Epithelial cell of proximal tubule (primary cell): ENCODE data around the gene NFRKB. TPM values are rescaled to one million over a fixed set of nuclear protein-coding genes. Genes with fewer than 3 reads are reported as not detected.

Experiments
- DNase-seq: peaks from one replicate; pipeline ENCODE4 v3.0.0-alpha.2; 2011; ENCODE audit warnings: low read depth
- H3K4me3 ChIP-seq: 2 replicates; pipeline ENCODE4 v1.5.1; 2011; ENCODE audit warnings: low read depth, mild to moderate bottlenecking, low read length
- total RNA-seq: library from RNA; depleted of rRNA; stranded (reverse); fragments of >200 nt; gene quantifications from 2 replicates; pipeline ENCODE4 v1.2.3, GENCODE V29; 2015
- TF ChIP-seq, protein P1 (sequence below): conservative IDR thresholded peaks from 2 replicates; pipeline ENCODE4 v1.5.1; 2012; ENCODE audit warnings: low read depth, mild to moderate bottlenecking, low read length

The NFRKB gene
- total RNA-seq, 1 donor from 2014 or later: 13.5 TPM

DNA sequence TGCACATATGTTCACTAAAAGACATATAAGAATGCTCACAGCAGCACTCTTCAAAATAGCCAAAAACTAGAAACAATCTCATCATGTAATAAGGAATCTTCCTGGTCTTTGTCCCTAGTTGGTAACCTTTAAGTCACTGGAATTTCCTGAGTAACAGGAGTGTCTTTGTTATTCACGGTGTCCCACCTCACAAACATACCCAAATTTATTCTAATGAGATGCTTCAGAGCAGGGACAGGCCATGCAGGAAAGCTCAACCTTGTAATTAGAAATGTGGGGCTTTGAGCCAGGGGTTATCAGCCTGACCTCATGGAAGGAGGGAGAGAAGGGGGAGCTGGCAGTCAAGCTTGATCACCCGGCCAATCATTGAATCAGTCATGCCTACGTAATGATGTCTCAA, 40.3 kb upstream of the NFRKB start:
- no peak for DNase-seq
- TF ChIP-seq, protein P1, sequence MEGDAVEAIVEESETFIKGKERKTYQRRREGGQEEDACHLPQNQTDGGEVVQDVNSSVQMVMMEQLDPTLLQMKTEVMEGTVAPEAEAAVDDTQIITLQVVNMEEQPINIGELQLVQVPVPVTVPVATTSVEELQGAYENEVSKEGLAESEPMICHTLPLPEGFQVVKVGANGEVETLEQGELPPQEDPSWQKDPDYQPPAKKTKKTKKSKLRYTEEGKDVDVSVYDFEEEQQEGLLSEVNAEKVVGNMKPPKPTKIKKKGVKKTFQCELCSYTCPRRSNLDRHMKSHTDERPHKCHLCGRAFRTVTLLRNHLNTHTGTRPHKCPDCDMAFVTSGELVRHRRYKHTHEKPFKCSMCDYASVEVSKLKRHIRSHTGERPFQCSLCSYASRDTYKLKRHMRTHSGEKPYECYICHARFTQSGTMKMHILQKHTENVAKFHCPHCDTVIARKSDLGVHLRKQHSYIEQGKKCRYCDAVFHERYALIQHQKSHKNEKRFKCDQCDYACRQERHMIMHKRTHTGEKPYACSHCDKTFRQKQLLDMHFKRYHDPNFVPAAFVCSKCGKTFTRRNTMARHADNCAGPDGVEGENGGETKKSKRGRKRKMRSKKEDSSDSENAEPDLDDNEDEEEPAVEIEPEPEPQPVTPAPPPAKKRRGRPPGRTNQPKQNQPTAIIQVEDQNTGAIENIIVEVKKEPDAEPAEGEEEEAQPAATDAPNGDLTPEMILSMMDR: no peak
- no peak overlapping the region for H3K4me3 ChIP-seq

DNA sequence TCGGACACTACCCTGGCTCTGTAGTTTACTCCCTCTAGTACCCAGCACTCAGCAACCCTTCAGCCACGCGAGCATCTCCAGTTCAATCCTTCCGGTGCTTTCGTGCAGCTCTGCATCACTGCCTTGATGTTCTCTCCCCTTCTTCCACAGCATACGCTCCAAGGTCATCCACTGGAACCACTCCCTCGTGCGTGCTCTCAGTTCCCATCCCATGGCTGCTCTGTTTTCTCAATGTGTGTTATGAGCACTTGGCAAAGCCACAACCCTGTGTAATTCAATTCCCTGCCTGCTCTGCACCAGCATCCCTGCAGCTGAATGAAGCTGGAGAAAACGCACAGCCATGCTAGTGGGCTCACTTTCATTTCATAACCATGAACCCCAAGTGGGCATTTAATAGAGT, 38.5 kb upstream of the NFRKB start:
- TF ChIP-seq, protein P1: no peak
- DNase-seq: no peak
- H3K4me3 ChIP-seq: no peak overlapping the region

DNA sequence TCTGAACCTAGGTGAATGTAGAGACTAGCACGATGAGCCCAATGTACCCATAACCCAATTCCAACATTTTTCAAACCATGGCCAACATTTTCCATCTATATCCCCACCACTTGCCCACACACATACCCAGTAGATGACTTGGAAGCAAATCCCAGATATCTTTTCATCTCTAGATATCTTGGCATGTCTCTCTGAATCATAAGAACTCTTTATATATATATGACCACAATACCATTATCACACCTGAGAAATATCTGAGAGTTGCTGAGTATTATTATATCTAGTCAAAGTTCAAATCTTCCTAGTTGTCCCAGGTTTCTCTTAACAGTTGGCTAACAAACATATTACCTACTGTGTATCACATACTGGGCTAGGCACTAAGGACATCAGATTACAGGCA, 37.9 kb upstream of the NFRKB start:
- no peak for DNase-seq
- no peak overlapping the region for H3K4me3 ChIP-seq
- TF ChIP-seq, protein P1: no peak

DNA sequence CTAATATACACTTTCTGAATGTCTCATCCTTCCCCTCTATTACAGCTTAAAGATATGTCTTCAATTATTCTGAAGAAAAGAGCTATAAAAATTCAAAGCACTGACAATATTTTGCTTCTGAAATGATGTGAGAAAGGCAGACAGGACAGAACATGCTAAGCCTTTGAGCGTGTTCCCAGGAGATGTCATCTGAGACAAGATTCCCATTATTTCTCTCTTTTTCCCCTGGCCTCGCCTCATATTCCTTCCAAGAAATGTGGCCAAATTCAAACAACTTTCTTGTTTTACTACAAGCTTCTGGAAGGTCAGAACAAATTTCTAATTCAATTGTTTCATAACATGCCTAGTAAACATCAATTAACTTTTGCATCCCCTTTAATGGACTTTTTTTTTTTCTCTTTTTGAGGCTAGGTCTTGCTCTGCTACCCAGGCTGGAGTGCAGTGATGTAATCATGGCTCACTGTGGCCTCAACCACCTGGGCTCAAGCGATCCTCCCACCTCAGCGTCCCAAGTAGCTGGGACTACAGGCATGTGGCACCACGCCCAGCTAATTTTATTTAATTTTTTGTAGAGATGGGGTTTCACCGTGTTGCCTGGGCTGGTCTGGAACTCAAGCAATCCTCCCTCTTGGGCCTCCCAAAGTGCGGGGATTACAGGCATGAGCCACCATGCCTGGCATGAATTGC, 37.1 kb upstream of the NFRKB start:
- DNase-seq: no peak
- TF ChIP-seq, protein P1: no peak
- no peak overlapping the region for H3K4me3 ChIP-seq

DNA sequence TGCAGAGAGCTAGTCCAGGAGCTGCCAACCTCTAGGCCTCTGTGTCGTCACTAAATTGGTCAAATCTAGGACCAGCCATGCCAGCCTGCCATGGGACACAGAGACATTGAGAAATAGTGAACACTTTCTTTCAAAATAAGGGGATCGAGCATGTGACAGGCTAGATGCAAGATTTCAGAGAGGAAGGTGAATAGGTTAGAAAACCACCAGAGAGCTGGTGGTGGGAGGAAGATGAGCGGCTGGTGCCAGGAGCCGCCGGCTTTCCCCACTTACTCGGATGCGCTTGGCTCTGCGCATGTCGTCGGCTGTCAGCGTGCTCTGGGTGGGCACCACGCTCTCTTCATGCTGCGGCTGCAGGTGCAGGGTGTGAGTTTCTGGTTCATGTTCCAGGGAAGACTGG, 35.4 kb upstream of the NFRKB start:
- no peak overlapping the region for H3K4me3 ChIP-seq
- DNase-seq: no peak
- TF ChIP-seq, protein P1: no peak

DNA sequence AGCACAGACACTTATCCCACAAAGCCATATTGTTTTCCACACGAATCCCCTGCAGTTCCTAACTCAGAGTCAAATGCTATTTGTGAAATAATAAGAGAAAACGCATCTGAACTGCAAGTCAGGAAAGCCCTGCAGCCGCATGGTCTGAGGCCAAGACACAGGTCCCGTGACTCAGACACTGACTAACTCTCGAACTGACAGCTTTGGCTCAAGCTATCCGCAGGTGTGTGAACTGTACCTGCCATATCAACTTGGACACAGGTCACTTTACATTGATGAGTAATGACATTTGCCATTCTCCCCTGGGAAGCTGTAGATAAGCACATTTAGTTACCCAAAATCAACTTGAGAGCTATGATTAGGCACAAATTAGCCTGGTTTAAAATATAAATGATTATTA, 34.9 kb upstream of the NFRKB start:
- no peak for DNase-seq
- TF ChIP-seq, protein P1: no peak

DNA sequence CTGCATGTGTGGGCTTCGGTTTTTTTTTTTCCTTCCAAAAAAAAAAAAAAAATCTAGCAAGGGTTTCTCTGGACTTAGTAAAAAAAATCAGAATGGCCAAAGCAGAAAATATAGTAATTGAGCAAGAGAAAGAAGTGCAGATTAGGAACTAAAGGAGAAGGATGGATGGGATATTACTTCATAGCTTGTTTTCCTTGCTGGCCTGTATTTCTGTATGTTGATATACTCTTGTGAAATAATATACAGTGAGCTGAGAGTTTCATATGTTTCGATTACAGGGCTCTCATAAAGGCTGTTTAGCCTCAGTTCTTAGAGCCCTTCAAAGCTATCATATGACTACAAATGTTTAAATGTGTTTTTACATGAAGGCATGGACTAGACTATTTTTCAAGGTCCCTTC, 34.3 kb upstream of the NFRKB start:
- H3K4me3 ChIP-seq: no peak overlapping the region
- TF ChIP-seq, protein P1: no peak
- DNase-seq: no peak

More for the DNA sequence above, 34.9 kb upstream of the NFRKB start:
- no peak overlapping the region for H3K4me3 ChIP-seq
